DOHH2 (cell line): Measurements from ENCODE around the gene WDR70.

Experiments used
- EZH2phosphoT487 ChIP-seq: fragments of 200-600 bp; sonication (generic); IDR thresholded peaks from 2 replicates; pipeline ENCODE4 v1.6.1; 2017; ENCODE audit warnings: borderline replicate concordance, mild to moderate bottlenecking, antibody characterized with exemption, low read length, moderate library complexity, mixed read lengths
- TF ChIP-seq, protein P1 (sequence below): fragments of 200-600 bp; sonication (generic); IDR thresholded peaks from one replicate; pipeline ENCODE4 v1.5.1; 2014; ENCODE audit warnings: antibody characterized with exemption, mild to moderate bottlenecking, low read depth, low read length; ENCODE audit not compliant: poor library complexity, severe bottlenecking

DNA sequence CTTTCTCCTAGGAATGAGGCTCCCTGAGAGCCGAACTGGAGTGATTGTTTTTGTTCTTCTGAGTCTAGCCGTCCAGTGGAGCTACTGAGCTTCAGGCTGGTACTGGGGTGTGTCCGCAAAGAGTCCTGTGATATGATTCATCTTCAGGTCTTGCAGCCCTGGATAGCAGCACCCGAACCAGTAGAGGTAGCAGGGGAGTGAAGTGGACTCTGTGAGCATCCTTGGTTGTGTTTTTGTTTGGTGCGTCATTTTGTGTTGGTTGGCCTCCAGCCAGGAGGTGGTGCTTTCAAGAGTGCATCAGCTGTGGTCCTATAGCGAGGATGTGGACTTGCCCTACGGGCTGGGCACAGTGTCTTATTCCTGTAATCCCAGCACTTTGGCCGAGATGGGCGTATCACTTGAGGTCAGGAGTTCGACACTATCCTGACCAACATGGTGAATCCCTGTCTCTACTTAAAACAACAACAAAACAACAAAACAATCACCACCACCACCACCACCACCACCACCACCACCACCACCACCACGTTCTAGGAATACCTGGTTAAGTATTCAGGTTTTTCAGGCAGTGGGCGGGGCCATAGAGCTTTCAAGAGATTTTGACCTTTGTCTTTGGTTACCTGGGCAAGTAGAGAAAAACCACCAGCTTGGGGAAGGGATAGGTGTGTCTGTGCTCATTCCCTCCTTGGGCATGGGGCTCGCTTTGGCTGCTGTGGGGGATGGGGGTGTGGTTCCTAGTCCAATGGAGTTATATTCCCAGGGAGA lies 154.0 kb downstream of the WDR70 start:
- TF ChIP-seq, protein P1, sequence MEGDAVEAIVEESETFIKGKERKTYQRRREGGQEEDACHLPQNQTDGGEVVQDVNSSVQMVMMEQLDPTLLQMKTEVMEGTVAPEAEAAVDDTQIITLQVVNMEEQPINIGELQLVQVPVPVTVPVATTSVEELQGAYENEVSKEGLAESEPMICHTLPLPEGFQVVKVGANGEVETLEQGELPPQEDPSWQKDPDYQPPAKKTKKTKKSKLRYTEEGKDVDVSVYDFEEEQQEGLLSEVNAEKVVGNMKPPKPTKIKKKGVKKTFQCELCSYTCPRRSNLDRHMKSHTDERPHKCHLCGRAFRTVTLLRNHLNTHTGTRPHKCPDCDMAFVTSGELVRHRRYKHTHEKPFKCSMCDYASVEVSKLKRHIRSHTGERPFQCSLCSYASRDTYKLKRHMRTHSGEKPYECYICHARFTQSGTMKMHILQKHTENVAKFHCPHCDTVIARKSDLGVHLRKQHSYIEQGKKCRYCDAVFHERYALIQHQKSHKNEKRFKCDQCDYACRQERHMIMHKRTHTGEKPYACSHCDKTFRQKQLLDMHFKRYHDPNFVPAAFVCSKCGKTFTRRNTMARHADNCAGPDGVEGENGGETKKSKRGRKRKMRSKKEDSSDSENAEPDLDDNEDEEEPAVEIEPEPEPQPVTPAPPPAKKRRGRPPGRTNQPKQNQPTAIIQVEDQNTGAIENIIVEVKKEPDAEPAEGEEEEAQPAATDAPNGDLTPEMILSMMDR = no peak
- TF ChIP-seq EZH2phosphoT487 = no peak
